Cortex of kidney (tissue), 1 donor: ENCODE results near the gene ZNF320.
"Not testable (repeated sequence)": the region's sequence is repeated elsewhere in the genome, so short reads cannot be mapped to it uniquely, and the experiment has no call there.

Experiments used
- DNase-seq: peaks from one replicate; lab custom pipeline; 2025; lab: John Stamatoyannopoulos, UW

Gene ZNF320

GRCh38 chr19:52897138-52897935 is at the start of gene ZNF320:
ZNF320 (minus strand) TSS chr19:52897635; CDS start chr19:52890255, 7,380 bp downstream.
- no peak for DNase-seq

GRCh38 chr19:52946322-52947310 is 49.2 kb upstream of the ZNF320 start:
- no peak for DNase-seq

GRCh38 chr19:52945652-52946321 is 48.4 kb upstream of the ZNF320 start:
- DNase-seq, result no peak

- not testable (repeated sequence) for DNase-seq
Observed at GRCh38 chr19:52944703-52945493, 47.5 kb upstream of the ZNF320 start.

GRCh38 chr19:52943884-52944643 is 46.6 kb upstream of the ZNF320 start:
- no peak for DNase-seq

GRCh38 chr19:52943134-52943883 is 45.9 kb upstream of the ZNF320 start:
- no peak for DNase-seq

GRCh38 chr19:52942386-52943133 is 45.1 kb upstream of the ZNF320 start:
- DNase-seq, result peak; percentile 24

GRCh38 chr19:52941941-52942385 is 44.5 kb upstream of the ZNF320 start:
- DNase-seq, result no peak

- DNase-seq, result not testable (repeated sequence)
Observed at GRCh38 chr19:52941523-52941922, 44.1 kb upstream of the ZNF320 start.

- not testable (repeated sequence) for DNase-seq
Observed at GRCh38 chr19:52940905-52941304, 43.5 kb upstream of the ZNF320 start.

- DNase-seq, result no peak
Observed at GRCh38 chr19:52938761-52939160, 41.3 kb upstream of the ZNF320 start.

- DNase-seq, result no peak
Observed at GRCh38 chr19:52936954-52937325, 39.5 kb upstream of the ZNF320 start.

- no peak for DNase-seq
Observed at GRCh38 chr19:52936151-52936953, 38.9 kb upstream of the ZNF320 start.

- no peak for DNase-seq
Observed at GRCh38 chr19:52935434-52935833, 38.0 kb upstream of the ZNF320 start.

GRCh38 chr19:52924641-52925040 is 27.2 kb upstream of the ZNF320 start:
- DNase-seq, result not testable (repeated sequence)

- no peak for DNase-seq
Observed at GRCh38 chr19:52923778-52924593, 26.6 kb upstream of the ZNF320 start.
